ENCODE data around the gene TMEM132E. TPM values are rescaled to one million over a fixed set of nuclear protein-coding genes. Genes with fewer than 3 reads are reported as not detected.

The TMEM132E gene
- total and polyA plus RNA-seq, 10 of the 15 experiments (the other 5 are each of a cell fraction or from before 2014, with no cell fraction given) = not detected

DNA sequence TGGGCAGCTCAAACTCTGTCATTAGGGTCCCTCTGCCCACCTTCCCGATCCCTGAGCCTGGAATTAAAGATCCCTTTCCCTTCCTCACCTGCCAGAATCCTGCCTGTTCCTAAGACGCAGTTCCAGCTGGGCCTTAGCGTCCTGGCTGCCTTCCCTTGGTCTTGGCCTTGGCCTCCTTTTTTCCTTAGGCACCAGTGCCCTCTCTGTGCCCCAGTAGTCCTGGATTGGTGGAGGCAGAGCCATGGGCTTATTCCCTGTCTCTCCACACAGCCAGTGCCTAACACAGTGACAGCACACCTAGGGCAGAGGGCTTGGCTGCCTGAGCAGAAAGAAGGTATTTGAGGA, 3.5 kb downstream of the TMEM132E start (continued):
- TF ChIP-seq, protein P1, sequence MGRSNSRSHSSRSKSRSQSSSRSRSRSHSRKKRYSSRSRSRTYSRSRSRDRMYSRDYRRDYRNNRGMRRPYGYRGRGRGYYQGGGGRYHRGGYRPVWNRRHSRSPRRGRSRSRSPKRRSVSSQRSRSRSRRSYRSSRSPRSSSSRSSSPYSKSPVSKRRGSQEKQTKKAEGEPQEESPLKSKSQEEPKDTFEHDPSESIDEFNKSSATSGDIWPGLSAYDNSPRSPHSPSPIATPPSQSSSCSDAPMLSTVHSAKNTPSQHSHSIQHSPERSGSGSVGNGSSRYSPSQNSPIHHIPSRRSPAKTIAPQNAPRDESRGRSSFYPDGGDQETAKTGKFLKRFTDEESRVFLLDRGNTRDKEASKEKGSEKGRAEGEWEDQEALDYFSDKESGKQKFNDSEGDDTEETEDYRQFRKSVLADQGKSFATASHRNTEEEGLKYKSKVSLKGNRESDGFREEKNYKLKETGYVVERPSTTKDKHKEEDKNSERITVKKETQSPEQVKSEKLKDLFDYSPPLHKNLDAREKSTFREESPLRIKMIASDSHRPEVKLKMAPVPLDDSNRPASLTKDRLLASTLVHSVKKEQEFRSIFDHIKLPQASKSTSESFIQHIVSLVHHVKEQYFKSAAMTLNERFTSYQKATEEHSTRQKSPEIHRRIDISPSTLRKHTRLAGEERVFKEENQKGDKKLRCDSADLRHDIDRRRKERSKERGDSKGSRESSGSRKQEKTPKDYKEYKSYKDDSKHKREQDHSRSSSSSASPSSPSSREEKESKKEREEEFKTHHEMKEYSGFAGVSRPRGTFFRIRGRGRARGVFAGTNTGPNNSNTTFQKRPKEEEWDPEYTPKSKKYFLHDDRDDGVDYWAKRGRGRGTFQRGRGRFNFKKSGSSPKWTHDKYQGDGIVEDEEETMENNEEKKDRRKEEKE (IDR thresholded peaks at IDR 0.05) = no peak
- TF ChIP-seq RFX5 (IDR thresholded peaks at IDR 0.05; ENCODE audit: low read depth, low read length) = no peak
- no peak for TF ChIP-seq MEF2B (IDR thresholded peaks at IDR 0.05; ENCODE audit: partially characterized antibody, poor library complexity, severe bottlenecking)
- TF ChIP-seq RCOR1 (conservative IDR thresholded peaks at IDR 0.05; ENCODE audit: low read depth, low read length) = no peak
- TF ChIP-seq ZNF207 (IDR thresholded peaks at IDR 0.05; ENCODE audit: borderline replicate concordance) = no peak
- TF ChIP-seq IRF4 (IDR thresholded peaks at IDR 0.05; ENCODE audit: low read depth, low read length) = no peak
- TF ChIP-seq RAD51 (IDR thresholded peaks at IDR 0.05) = no peak

DNA sequence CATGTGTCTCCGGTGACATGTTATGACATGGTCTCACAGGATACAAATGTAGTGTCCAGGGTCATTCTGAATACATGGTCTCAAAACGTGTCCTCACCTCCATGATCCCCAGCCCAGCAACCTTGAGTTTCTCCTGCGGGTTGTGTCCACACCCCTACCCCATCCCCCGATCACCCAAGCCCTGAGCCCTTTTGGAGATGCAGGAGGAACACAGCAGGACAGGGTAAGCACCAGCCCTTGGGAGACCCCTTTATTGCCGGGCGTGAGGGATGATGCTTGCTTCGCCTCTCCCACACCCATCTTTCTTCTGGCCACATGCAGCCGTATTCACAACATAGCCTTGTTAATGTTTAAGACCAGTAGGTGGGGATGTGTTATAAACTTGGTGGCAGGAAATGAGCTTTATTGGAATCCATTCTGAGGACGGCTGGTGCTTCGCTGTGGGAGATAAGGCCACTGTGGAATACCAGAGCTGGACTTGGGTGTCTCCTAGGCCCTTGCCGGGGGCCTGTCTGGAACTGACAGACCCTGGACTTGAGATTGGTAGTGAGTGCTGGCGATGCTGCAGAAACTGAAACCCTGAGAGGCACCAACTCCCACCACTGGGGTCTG, 5.5 kb downstream of the TMEM132E start:
- no TSS peak for BruUV-seq (replicated peaks)
- CTCF ChIA-PET = interaction anchor here (1.0 kb wide), 1 partner anchor 43 kb away, joined by 3 read pairs; no protein-coding TSS in a partner anchor
- in situ Hi-C loops (cut with MboI) (no loop called here), intact Hi-C loops (cut with micrococcal nuclease; ENCODE audit: unreplicated experiment) (no loop called here)
- TF ChIP-seq, protein P2, sequence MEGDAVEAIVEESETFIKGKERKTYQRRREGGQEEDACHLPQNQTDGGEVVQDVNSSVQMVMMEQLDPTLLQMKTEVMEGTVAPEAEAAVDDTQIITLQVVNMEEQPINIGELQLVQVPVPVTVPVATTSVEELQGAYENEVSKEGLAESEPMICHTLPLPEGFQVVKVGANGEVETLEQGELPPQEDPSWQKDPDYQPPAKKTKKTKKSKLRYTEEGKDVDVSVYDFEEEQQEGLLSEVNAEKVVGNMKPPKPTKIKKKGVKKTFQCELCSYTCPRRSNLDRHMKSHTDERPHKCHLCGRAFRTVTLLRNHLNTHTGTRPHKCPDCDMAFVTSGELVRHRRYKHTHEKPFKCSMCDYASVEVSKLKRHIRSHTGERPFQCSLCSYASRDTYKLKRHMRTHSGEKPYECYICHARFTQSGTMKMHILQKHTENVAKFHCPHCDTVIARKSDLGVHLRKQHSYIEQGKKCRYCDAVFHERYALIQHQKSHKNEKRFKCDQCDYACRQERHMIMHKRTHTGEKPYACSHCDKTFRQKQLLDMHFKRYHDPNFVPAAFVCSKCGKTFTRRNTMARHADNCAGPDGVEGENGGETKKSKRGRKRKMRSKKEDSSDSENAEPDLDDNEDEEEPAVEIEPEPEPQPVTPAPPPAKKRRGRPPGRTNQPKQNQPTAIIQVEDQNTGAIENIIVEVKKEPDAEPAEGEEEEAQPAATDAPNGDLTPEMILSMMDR (IDR thresholded peaks at IDR 0.05 in 2 of 3, conservative IDR thresholded peaks at IDR 0.05 in 1 of 3; ENCODE audit: control insufficient read depth in 2 of 3, extremely low read depth in 1 of 3, insufficient read depth in 1 of 3, low read depth in 3 of 3, low read length in 3 of 3) = peak in 1 of 3 experiments; percentile 25; a peak in 1 of 6 replicates
- TF ChIP-seq RAD21 (IDR thresholded peaks at IDR 0.05; ENCODE audit: insufficient read depth, low read depth, low read length) (0 out of 2 replicates have a peak, but pooled peaks have one; percentile 29), FOXK2 (IDR thresholded peaks at IDR 0.05) (no peak), CREB1 (IDR thresholded peaks at IDR 0.05; ENCODE audit: low read depth) (no peak)
- TF ChIP-seq, protein P1 (IDR thresholded peaks at IDR 0.05) = no peak
- H3K9me3 ChIP-seq (replicated peaks; ENCODE audit: control insufficient read depth, insufficient read depth, low read length) = no peaks in the 10 kb centered on the region
- POLR2A ChIA-PET = no interaction called here
- ATAC-seq = no peak
- H3K79me2 ChIP-seq (ENCODE audit: control insufficient read depth, insufficient read depth, low read length) = no peaks in the 10 kb centered on the region
- H3K4me3 ChIP-seq = no peak overlapping the region
- H3K4me1 ChIP-seq (ENCODE audit: control insufficient read depth, insufficient read depth, low read length) = no peaks in the 10 kb centered on the region
- no peak for FAIRE-seq
- peaks cover 2% of the 10 kb centered on the region; the same call in 1 of the 2 replicates for H4K20me1 ChIP-seq (ENCODE audit: control insufficient read depth, insufficient read depth)
- no peak for DNase-seq (ENCODE audit: low read depth, low spot score)
- H3K27ac ChIP-seq (ENCODE audit: control insufficient read depth, insufficient read depth) = no peak overlapping the region
- SMC1A ChIA-PET (ENCODE audit: uncharacterized antibody, unreplicated experiment) = no interaction called here
- RAD21 ChIA-PET (ENCODE audit: unreplicated experiment) = no interaction called here
- H3K9ac ChIP-seq (ENCODE audit: control insufficient read depth, insufficient read depth, low read length) = no peak overlapping the region
- peaks cover 12 to 21% of the 10 kb centered on the region in 2 experiments for H3K27me3 ChIP-seq (replicated peaks in 1 of 2; ENCODE audit: control insufficient read depth in 2 of 2, insufficient read depth in 2 of 2, low read length in 1 of 2)
- no peaks in the 10 kb centered on the region for H3K36me3 ChIP-seq (ENCODE audit: control insufficient read depth in 2 of 2, insufficient read depth in 2 of 2, low read length in 1 of 2)
- 21% methylated on average over 12 of the region's 12 CpGs for WGBS (ENCODE audit: insufficient coverage, insufficient replicate concordance, low lambda C conversion rate, missing lambda C conversion rate)
- no peak overlapping the region for H3K4me2 ChIP-seq (ENCODE audit: control insufficient read depth, insufficient read depth)
- H2AFZ ChIP-seq (ENCODE audit: control insufficient read depth, low read depth, low read length) = no peak overlapping the region

Measured in GM12878 (cell line).